Measurements from ENCODE around the gene OXCT1.

The OXCT1 gene

DNA sequence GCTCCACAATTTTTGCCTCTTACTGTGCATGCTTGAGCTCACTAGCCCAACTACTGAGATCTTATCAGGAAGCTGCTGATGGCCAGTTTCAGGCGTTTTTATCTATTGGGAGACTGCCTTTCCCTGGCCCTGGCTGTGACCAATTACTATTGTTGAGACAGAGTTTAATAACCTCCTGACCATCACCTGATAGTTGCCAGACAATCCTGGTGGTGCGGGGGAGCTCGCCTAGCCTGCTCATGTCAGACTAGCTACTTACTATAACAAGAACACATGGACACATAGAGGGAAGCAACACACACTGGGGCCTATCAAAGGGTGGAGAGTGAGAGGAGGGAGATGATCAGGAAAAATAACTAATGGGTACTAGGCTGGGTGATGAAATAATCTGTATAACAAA is 13.0 kb upstream of the OXCT1 start:
- TF ChIP-seq CTCF (IDR thresholded peaks at IDR 0.05; ENCODE audit: low read depth, low read length, missing control alignments): no peak
- no peak overlapping the region for H3K4me3 ChIP-seq (replicated peaks; ENCODE audit: low read depth, low read length)
- no peak for DNase-seq (ENCODE audit: extremely low read depth, low read depth)

DNA sequence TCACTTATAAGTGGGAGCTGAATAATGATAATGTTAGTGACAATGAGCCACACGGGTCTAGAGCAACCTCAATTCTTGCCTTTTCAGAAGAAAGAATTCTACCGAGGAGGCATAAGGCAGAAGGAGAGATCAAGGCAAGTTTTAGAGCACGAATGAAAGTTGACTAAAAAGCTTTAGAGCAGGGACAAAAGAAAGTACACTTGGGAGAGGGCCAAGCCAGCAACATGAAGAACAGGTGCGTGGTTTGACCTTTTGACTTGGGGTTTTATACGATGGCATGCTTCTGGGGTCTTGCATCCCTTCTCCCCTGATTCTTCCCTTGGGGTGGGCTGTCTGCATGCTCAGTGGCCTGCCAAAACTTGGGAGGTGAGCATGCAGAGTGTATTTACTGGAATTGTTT is 12.5 kb upstream of the OXCT1 start:
- H3K4me3 ChIP-seq (replicated peaks; ENCODE audit: low read depth, low read length): no peak overlapping the region
- no peak for TF ChIP-seq CTCF (IDR thresholded peaks at IDR 0.05; ENCODE audit: low read depth, low read length, missing control alignments)
- no peak for DNase-seq (ENCODE audit: extremely low read depth, low read depth)

- no peak for DNase-seq (ENCODE audit: extremely low read depth, low read depth)
- H3K4me3 ChIP-seq (replicated peaks; ENCODE audit: low read depth, low read length): no peak overlapping the region
- no peak for TF ChIP-seq CTCF (IDR thresholded peaks at IDR 0.05; ENCODE audit: low read depth, low read length, missing control alignments)
Measured at GRCh38 chr5:41878643-41879478, 8.6 kb upstream of the OXCT1 start.

DNA sequence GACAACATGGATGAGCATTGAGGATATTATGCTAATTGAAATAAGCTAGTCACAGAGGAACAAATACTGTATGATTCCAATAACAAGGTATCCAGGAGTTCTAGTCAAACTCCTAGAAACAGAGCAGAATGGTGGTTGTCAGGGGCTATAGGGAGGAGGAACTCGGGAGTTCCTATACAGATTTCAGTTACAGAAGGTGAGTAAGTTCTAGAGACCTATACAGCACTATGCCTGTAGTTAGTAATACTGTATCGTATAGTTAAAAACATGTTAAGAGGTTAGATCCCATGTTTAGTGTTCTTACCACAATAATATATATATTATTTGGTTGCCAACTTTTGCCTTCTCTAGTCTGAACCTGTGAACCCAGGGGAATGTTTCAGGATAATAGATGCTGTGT is 7.9 kb upstream of the OXCT1 start:
- no peak for DNase-seq (ENCODE audit: extremely low read depth, low read depth)
- no peak for TF ChIP-seq CTCF (IDR thresholded peaks at IDR 0.05; ENCODE audit: low read depth, low read length, missing control alignments)
- no peak overlapping the region for H3K4me3 ChIP-seq (replicated peaks; ENCODE audit: low read depth, low read length)

DNA sequence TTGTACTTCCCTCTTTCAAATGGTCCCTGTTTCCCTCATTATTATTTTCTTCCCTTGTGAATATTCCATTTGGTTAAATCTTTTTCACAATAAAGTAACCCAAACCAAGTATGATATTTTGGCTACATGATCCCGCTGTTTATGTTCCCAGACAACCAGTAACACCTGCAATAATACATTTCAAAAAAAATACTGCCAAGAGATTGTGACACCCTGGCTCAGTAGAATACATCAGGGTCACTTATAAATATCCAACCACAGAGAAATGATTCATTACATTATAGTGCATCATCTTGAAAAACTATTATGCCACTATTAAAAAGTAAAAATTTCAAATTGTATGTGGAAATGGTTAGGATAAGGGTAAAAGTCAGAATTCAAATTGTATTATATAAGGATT is 7.2 kb upstream of the OXCT1 start:
- no peak for DNase-seq (ENCODE audit: extremely low read depth, low read depth)
- no peak overlapping the region for H3K4me3 ChIP-seq (replicated peaks; ENCODE audit: low read depth, low read length)
- TF ChIP-seq CTCF (IDR thresholded peaks at IDR 0.05; ENCODE audit: low read depth, low read length, missing control alignments): no peak

- DNase-seq (ENCODE audit: extremely low read depth, low read depth): no peak
- no peak for TF ChIP-seq CTCF (IDR thresholded peaks at IDR 0.05; ENCODE audit: low read depth, low read length, missing control alignments)
- H3K4me3 ChIP-seq (replicated peaks; ENCODE audit: low read depth, low read length): no peak overlapping the region
Measured at GRCh38 chr5:41876678-41877077, 6.5 kb upstream of the OXCT1 start.

DNA sequence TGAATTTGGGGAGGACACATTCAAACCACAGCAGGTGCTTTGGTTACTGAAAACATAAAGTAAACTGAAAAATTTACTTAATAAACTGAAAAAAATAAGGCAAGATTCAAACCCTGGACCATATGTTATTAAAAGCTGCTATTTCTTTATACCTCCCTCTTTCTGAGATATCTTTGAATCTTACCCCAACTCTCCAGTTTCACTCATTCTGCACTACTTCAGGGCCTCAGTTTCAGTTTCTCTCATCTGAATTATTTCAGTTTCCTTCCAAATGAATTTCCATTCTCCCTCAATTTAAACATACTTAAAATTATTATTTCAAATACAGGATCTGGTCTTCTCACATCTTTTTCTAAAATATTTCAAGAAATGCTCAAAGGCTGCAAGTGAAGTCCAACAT is 4.9 kb upstream of the OXCT1 start:
- H3K4me3 ChIP-seq (replicated peaks; ENCODE audit: low read depth, low read length): no peak overlapping the region
- TF ChIP-seq CTCF (IDR thresholded peaks at IDR 0.05; ENCODE audit: low read depth, low read length, missing control alignments): no peak
- no peak for DNase-seq (ENCODE audit: extremely low read depth, low read depth)

Data from HFF-Myc (cell line).